Brain microvascular endothelial cell (primary cell): ENCODE measurements around the gene TNS1.
"Not testable (repeated sequence)": the region's sequence is repeated elsewhere in the genome, so short reads cannot be mapped to it uniquely, and the experiment has no call there.

Experiments used
- DNase-seq: peaks from one replicate; pipeline ENCODE4 v3.0.0-alpha.2; 2020
- H3K27ac ChIP-seq: fragments of 250-450 bp; sonication (Bioruptor Pico); 2 replicates; pipeline ENCODE4 v1.5.1; 2020; ENCODE audit warnings: mild to moderate bottlenecking, moderate library complexity
- H3K27me3 ChIP-seq: fragments of 250-450 bp; sonication (Bioruptor Pico); replicated peaks from 2 replicates; pipeline ENCODE4 v1.5.1; 2020; ENCODE audit warnings: mild to moderate bottlenecking
- H3K36me3 ChIP-seq: fragments of 250-450 bp; sonication (Bioruptor Pico); replicated peaks from 2 replicates; pipeline ENCODE4 v1.5.1; 2020; ENCODE audit warnings: mild to moderate bottlenecking
- H3K4me3 ChIP-seq: 2 replicates; pipeline ENCODE4 v1.5.1; 2011; ENCODE audit warnings: low read depth, mild to moderate bottlenecking, control low read depth, low read length, moderate library complexity
- in situ Hi-C: cut with HindIII; loops from 2 replicates; pipeline ENCODE4 v1.10.0; 2017; ENCODE audit warnings: low sequenced_read_pairs, low pct_ligation_motif_present
- TF ChIP-seq, protein P1 (sequence below): IDR thresholded peaks from 2 replicates; pipeline ENCODE4 v1.5.1; 2011; ENCODE audit warnings: low read depth, mild to moderate bottlenecking, moderate library complexity, low read length, control low read depth, inconsistent platforms; ENCODE audit errors: missing control alignments

The TNS1 gene

DNA sequence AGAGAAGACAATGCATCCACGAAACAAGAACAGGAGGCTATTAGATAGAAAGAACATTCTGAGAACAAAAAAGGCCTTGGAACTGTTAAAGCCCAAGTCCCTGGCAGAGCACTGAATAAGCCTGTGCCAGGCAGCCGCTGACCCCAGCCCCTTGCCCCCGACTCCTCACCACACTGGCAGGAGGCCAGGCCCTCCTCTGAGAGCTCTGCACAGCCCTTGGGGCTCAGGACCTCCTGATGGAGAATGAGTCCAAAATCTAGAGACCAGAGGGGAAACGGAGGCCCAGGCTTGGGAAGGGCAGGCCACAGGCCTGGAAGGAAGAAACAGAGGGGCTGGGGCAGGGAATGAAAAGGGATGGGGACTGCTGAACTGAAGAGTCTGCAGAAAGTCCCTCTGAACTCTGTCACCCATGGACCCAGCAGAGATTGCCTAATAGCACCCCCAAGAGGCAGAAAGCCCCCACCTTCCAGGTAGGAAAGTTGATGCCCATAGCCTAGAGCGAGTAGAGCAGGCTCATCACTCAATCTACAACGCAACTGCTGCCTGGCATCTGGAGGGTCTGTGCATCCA lies 18.3 kb upstream of the TNS1 start:
- DNase-seq, result no peak
- no peaks in the 10 kb centered on the region for H3K27me3 ChIP-seq
- TF ChIP-seq, protein P1, sequence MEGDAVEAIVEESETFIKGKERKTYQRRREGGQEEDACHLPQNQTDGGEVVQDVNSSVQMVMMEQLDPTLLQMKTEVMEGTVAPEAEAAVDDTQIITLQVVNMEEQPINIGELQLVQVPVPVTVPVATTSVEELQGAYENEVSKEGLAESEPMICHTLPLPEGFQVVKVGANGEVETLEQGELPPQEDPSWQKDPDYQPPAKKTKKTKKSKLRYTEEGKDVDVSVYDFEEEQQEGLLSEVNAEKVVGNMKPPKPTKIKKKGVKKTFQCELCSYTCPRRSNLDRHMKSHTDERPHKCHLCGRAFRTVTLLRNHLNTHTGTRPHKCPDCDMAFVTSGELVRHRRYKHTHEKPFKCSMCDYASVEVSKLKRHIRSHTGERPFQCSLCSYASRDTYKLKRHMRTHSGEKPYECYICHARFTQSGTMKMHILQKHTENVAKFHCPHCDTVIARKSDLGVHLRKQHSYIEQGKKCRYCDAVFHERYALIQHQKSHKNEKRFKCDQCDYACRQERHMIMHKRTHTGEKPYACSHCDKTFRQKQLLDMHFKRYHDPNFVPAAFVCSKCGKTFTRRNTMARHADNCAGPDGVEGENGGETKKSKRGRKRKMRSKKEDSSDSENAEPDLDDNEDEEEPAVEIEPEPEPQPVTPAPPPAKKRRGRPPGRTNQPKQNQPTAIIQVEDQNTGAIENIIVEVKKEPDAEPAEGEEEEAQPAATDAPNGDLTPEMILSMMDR, result no peak
- H3K27ac ChIP-seq, result no peak overlapping the region
- H3K36me3 ChIP-seq, result no peaks in the 10 kb centered on the region
- in situ Hi-C loops, result no loop called here
- no peak overlapping the region for H3K4me3 ChIP-seq

DNA sequence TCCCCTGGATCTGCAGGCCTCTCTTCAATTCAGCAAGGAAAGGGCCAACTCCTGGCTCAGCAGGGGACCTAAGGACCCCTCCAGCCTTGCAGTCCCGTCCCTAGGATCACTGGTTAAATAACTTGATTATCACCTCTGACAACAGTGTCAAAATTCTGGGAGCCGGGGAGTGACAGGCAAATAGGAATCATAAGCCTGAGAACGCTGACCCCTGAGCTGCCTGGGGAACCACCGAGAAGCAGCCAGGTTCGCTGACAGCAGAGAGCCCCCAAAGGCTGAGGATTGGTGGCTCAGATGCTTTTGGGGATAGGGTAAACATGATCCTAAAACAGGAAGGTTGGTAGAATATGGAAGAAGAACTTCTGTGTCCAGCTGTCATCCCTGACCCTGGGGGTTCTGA lies 17.5 kb upstream of the TNS1 start:
- TF ChIP-seq, protein P1, result no peak
- H3K27me3 ChIP-seq, result no peaks in the 10 kb centered on the region
- H3K36me3 ChIP-seq, result no peaks in the 10 kb centered on the region
- H3K27ac ChIP-seq, result no peak overlapping the region
- H3K4me3 ChIP-seq, result no peak overlapping the region
- in situ Hi-C loops, result no loop called here
- no peak for DNase-seq

DNA sequence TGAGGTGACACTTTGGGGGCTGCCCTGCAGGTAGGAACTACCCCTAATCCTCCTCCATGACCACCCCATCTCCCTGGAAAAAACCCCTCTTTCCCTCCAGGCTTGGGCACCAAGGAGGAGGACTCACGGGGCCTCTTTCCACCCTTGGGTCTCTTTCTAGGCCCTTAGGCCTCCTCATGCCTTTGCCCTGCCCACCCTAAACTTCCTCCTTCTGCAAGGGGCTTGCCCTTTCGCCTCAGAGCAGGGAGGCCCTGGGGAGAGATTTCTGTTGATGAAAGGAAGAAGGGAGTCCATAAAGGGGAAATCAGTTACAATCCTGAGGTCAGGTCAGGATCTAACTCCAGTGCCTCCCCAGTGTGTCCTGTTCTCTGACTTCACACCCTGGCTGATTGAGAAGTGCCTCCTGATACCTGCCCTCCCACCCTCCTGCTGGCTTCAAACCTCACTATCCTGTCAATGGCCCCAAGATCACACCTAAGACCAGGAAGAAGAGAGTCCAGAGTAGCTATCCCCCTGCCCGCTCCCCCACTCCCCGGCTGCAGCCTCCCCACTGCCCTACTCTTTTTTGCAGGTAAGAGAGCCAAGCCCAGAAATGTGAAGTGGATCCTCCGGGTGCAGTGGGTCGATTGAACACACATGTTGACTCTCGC lies 16.7 kb upstream of the TNS1 start:
- H3K27me3 ChIP-seq, result no peaks in the 10 kb centered on the region
- H3K36me3 ChIP-seq, result no peaks in the 10 kb centered on the region
- H3K27ac ChIP-seq, result no peak overlapping the region
- TF ChIP-seq, protein P1, result no peak
- DNase-seq, result no peak
- in situ Hi-C loops, result no loop called here
- H3K4me3 ChIP-seq, result no peak overlapping the region

GRCh38 chr2:218018842-218019125 lies 16.0 kb upstream of the TNS1 start:
- H3K27me3 ChIP-seq, in situ Hi-C loops, H3K27ac ChIP-seq, H3K36me3 ChIP-seq, DNase-seq, H3K4me3 ChIP-seq: not testable (repeated sequence)

GRCh38 chr2:218017211-218018053 lies 14.6 kb upstream of the TNS1 start:
- TF ChIP-seq, protein P1, result no peak
- no peak for DNase-seq
- Histone ChIP-seq H3K27ac (no peak overlapping the region), H3K4me3 (no peak overlapping the region), H3K36me3 (no peaks in the 10 kb centered on the region), H3K27me3 (no peaks in the 10 kb centered on the region)
- in situ Hi-C loops, result no loop called here

DNA sequence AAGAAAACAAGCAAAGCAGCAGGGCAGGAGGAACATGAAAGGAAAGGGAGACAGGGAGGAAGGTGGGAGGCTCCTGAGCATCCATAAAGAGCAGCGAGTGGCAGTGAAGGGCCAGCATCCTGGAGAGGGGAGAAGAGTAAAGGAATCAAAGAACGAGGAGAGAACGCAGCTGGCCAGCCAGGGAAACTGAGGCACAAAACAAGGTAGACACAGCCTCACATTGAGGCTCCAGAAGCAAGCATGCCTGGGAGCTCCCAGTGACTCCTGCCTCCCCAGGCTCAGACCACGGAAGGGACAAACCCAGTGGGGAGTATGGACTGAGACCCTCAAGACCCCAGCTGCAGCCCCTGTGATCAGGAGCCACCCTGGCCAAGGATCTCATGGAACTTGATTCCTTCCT lies 14.0 kb upstream of the TNS1 start:
- Histone ChIP-seq H3K27me3 (no peaks in the 10 kb centered on the region), H3K36me3 (no peaks in the 10 kb centered on the region), H3K4me3 (no peak overlapping the region), H3K27ac (no peak overlapping the region)
- in situ Hi-C loops, result no loop called here
- TF ChIP-seq, protein P1, result no peak
- DNase-seq, result no peak
